ENCODE measurements around the gene DOCK1.

The DOCK1 gene

GRCh38 chr10:126979311-126979710 is 74.1 kb downstream of the DOCK1 start:
- H3K27me3 ChIP-seq = no peaks in the 10 kb centered on the region
- no peaks in the 10 kb centered on the region for H3K9me3 ChIP-seq
- no peak for TF ChIP-seq CTCF (IDR thresholded peaks at IDR 0.05)
- H3K4me1 ChIP-seq (ENCODE audit: control insufficient read depth in 1 of 2, insufficient read depth in 1 of 2, low read depth in 1 of 2, low read length in 1 of 2) = no peaks in the 10 kb centered on the region
- H3K27ac ChIP-seq = no peak overlapping the region
- no peak overlapping the region for H3K4me3 ChIP-seq (ENCODE audit: low read depth in 1 of 2, low read length in 1 of 2)
- no peaks in the 10 kb centered on the region for H3K36me3 ChIP-seq

- no peak for TF ChIP-seq CTCF (IDR thresholded peaks at IDR 0.05)
- no peaks in the 10 kb centered on the region for H3K4me1 ChIP-seq (ENCODE audit: control insufficient read depth in 1 of 2, insufficient read depth in 1 of 2, low read depth in 1 of 2, low read length in 1 of 2)
- no peaks in the 10 kb centered on the region for H3K36me3 ChIP-seq
- no peaks in the 10 kb centered on the region for H3K9me3 ChIP-seq
- no peaks in the 10 kb centered on the region for H3K27me3 ChIP-seq
- no peak overlapping the region for H3K27ac ChIP-seq
- no peak overlapping the region for H3K4me3 ChIP-seq (ENCODE audit: low read depth in 1 of 2, low read length in 1 of 2)
These were observed 88.0 kb downstream of the DOCK1 start for GRCh38 chr10:126993208-126993607.

- no peak overlapping the region for H3K4me3 ChIP-seq (ENCODE audit: low read depth in 1 of 2, low read length in 1 of 2)
- no peaks in the 10 kb centered on the region for H3K4me1 ChIP-seq (ENCODE audit: control insufficient read depth in 1 of 2, insufficient read depth in 1 of 2, low read depth in 1 of 2, low read length in 1 of 2)
- no peaks in the 10 kb centered on the region for H3K36me3 ChIP-seq
- H3K27me3 ChIP-seq = no peaks in the 10 kb centered on the region
- TF ChIP-seq CTCF (IDR thresholded peaks at IDR 0.05) = no peak
- no peak overlapping the region for H3K27ac ChIP-seq
- no peaks in the 10 kb centered on the region for H3K9me3 ChIP-seq
These were observed 92.8 kb downstream of the DOCK1 start for GRCh38 chr10:126997801-126998590.

- Histone ChIP-seq H3K4me1 (ENCODE audit: control insufficient read depth in 1 of 2, insufficient read depth in 1 of 2, low read depth in 1 of 2, low read length in 1 of 2) (no peaks in the 10 kb centered on the region), H3K27me3 (no peaks in the 10 kb centered on the region), H3K36me3 (no peaks in the 10 kb centered on the region), H3K9me3 (no peaks in the 10 kb centered on the region), H3K4me3 (ENCODE audit: low read depth in 1 of 2, low read length in 1 of 2) (no peak overlapping the region), H3K27ac (no peak overlapping the region)
- no peak for TF ChIP-seq CTCF (IDR thresholded peaks at IDR 0.05)
These were observed 95.4 kb downstream of the DOCK1 start for GRCh38 chr10:127000598-127000997.

GRCh38 chr10:127003032-127003685 is 97.9 kb downstream of the DOCK1 start:
- H3K36me3 ChIP-seq = no peaks in the 10 kb centered on the region
- no peaks in the 10 kb centered on the region for H3K27me3 ChIP-seq
- H3K4me3 ChIP-seq (ENCODE audit: low read depth in 1 of 2, low read length in 1 of 2) = no peak overlapping the region
- no peaks in the 10 kb centered on the region for H3K4me1 ChIP-seq (ENCODE audit: control insufficient read depth in 1 of 2, insufficient read depth in 1 of 2, low read depth in 1 of 2, low read length in 1 of 2)
- no peak for TF ChIP-seq CTCF (IDR thresholded peaks at IDR 0.05)
- H3K27ac ChIP-seq = no peak overlapping the region
- no peaks in the 10 kb centered on the region for H3K9me3 ChIP-seq
